ENCODE results near the gene CARD8.

Gene CARD8

GRCh38 chr19:48171710-48172109 lies 84.0 kb downstream of the CARD8 start:
- TF ChIP-seq GATA3 (IDR thresholded peaks at IDR 0.05; ENCODE audit: low read depth, low read length) (no peak), GATA2 (IDR thresholded peaks at IDR 0.05; ENCODE audit: low read depth, low read length) (no peak)

DNA sequence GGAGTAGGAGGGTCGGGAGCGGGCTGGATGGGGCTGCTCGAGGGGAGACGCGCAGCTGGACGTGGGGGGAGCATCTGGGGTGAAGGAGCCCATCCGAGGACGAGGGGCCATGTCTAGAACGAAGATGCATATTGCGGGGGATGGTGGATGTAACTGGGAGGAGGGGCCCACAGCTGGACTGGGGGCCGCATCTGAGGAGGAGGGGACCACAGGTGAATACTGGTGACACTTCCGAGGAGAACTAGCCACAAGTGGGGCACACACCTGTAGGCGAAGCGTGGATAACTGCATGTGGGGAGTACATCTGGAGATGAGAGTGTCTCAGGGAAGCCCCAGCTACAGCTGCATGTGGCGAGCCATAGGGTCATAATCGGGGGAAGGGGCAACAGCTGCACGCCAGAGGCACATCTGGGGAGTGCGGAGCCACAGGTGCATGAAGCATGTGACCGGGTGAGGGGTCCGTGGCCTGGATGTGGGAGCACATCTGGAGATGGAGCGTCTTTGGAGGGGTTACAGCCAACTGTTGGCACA lies 84.8 kb downstream of the CARD8 start:
- TF ChIP-seq GATA3 (IDR thresholded peaks at IDR 0.05; ENCODE audit: low read depth, low read length) = no peak
- TF ChIP-seq GATA2 (IDR thresholded peaks at IDR 0.05; ENCODE audit: low read depth, low read length) = no peak

- TF ChIP-seq GATA3 (IDR thresholded peaks at IDR 0.05; ENCODE audit: low read depth, low read length) = no peak
- TF ChIP-seq GATA2 (IDR thresholded peaks at IDR 0.05; ENCODE audit: low read depth, low read length) = no peak
These were observed 85.5 kb downstream of the CARD8 start, which contains the start of the genes LIG1 and ZSWIM9 for GRCh38 chr19:48169939-48170803. TSS of gene LIG1 (minus strand) at chr19:48170344. CDS start at chr19:48165566, 4,778 bp downstream. TSS of gene ZSWIM9 (plus strand) at chr19:48170680. CDS start at chr19:48171803, 1,123 bp downstream.

GRCh38 chr19:48169578-48169938 lies 86.2 kb downstream of the CARD8 start:
- TF ChIP-seq GATA3 (IDR thresholded peaks at IDR 0.05; ENCODE audit: low read depth, low read length) (no peak), GATA2 (IDR thresholded peaks at IDR 0.05; ENCODE audit: low read depth, low read length) (no peak)

DNA sequence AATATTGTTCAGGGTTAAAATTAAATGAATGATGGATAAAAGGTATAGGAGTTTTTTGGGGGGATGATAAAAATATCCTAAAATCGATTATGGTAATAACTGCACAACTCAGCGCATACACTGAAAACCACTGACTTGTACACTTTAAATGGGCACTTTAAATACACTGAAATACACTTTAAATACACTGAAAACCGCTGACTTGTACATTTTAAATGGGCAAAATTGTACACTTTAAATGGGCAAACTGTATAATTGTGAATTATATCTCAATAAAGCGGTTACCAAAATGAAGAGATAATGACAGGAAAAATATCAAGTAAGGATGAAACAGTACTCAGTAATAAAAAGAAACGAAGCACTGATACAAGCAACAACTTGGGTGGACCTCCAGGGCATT lies 87.0 kb downstream of the CARD8 start:
- no peak for TF ChIP-seq GATA2 (IDR thresholded peaks at IDR 0.05; ENCODE audit: low read depth, low read length)
- TF ChIP-seq GATA3 (IDR thresholded peaks at IDR 0.05; ENCODE audit: low read depth, low read length) = no peak

DNA sequence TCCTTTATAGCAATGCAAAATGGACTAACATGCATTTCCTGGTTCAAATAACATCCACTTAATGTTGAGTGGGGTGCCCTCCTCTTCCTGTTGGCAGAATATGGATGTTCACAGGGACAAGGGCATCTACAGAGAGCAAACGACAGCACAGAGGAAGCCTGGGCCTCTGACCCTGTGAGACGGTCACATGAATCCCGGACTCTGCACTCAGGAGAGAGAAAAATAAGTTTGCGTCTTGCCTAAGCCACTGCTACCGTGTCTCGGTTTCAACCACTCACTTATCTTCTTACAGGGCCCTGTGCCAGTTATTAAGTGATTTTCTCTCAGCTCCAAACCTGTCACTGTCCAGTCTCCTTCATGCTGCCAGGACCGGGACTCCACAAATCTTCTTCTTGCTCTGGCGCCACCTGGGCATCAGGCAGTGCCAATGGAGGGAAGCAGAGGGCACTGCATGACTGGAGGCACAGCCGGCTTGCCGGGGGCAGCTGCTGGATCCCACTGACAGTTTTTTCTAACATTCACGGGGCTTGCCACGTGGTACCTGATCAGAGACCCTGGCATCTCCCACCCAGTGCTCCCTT lies 97.4 kb downstream of the CARD8 start:
- TF ChIP-seq GATA3 (IDR thresholded peaks at IDR 0.05; ENCODE audit: low read depth, low read length) (no peak), GATA2 (IDR thresholded peaks at IDR 0.05; ENCODE audit: low read depth, low read length) (no peak)

Measured in SH-SY5Y (cell line).